GM23248 (cell line): ENCODE measurements around the gene FOXJ2. TPM values are rescaled to one million over a fixed set of nuclear protein-coding genes. Genes with fewer than 3 reads are reported as not detected.
A peak's percentile ranks its signal among the peaks of the same experiment; 100 is the strongest.

Experiments used
- DNase-seq: peaks from one replicate; pipeline ENCODE4 v3.0.0-alpha.2; 2015
- H2AFZ ChIP-seq: fragments of 200-600 bp; sonication (generic); 2 replicates; pipeline ENCODE4 v1.6.1; 2016; ENCODE audit warnings: antibody characterized with exemption
- H3F3A ChIP-seq: fragments of 200-600 bp; sonication (generic); 2 replicates; pipeline ENCODE4 v1.6.1; 2016; ENCODE audit warnings: mild to moderate bottlenecking, antibody characterized with exemption, mixed run types; ENCODE audit not compliant: insufficient read depth
- H3K27ac ChIP-seq: fragments of 200-600 bp; sonication (generic); 2 replicates; pipeline ENCODE4 v1.5.1; 2016; ENCODE audit warnings: mild to moderate bottlenecking
- H3K27me3 ChIP-seq: fragments of 200-600 bp; sonication (generic); replicated peaks from 2 replicates; pipeline ENCODE4 v1.6.1; 2016; ENCODE audit warnings: mild to moderate bottlenecking; ENCODE audit not compliant: insufficient read depth
- H3K36me3 ChIP-seq: fragments of 200-600 bp; sonication (generic); 2 replicates; pipeline ENCODE4 v1.6.1; 2016; ENCODE audit warnings: low read depth, mild to moderate bottlenecking
- H3K4me1 ChIP-seq: fragments of 200-600 bp; sonication (generic); 2 replicates; pipeline ENCODE4 v1.6.1; 2016; ENCODE audit warnings: mild to moderate bottlenecking; ENCODE audit not compliant: insufficient read depth
- H3K4me2 ChIP-seq: fragments of 200-600 bp; sonication (generic); one replicate; pipeline ENCODE4 v1.6.1; 2016; ENCODE audit warnings: mild to moderate bottlenecking; ENCODE audit not compliant: unreplicated experiment
- H3K4me3 ChIP-seq: fragments of 200-600 bp; sonication (generic); 2 replicates; pipeline ENCODE4 v1.5.1; 2016; ENCODE audit warnings: mild to moderate bottlenecking
- H3K79me2 ChIP-seq: fragments of 200-600 bp; sonication (generic); 2 replicates; pipeline ENCODE4 v1.6.1; 2016; ENCODE audit warnings: mild to moderate bottlenecking; ENCODE audit not compliant: insufficient read depth
- H3K9ac ChIP-seq: fragments of 200-600 bp; sonication (generic); 2 replicates; pipeline ENCODE4 v1.6.1; 2016; ENCODE audit warnings: mild to moderate bottlenecking
- H3K9me2 ChIP-seq: fragments of 200-600 bp; sonication (generic); 2 replicates; pipeline ENCODE4 v1.6.1; 2016; ENCODE audit warnings: mixed run types, mild to moderate bottlenecking, moderate library complexity; ENCODE audit not compliant: insufficient read depth
- H3K9me3 ChIP-seq: fragments of 200-600 bp; sonication (generic); one replicate; pipeline ENCODE4 v1.6.1; 2017; ENCODE audit warnings: low read depth
- H4K20me1 ChIP-seq: fragments of 200-600 bp; sonication (generic); 2 replicates; pipeline ENCODE4 v1.6.0; 2016; ENCODE audit not compliant: insufficient read depth
- EZH2 ChIP-seq: fragments of 200-600 bp; sonication (generic); IDR thresholded peaks from 2 replicates; pipeline ENCODE4 v1.6.1; 2018; ENCODE audit warnings: antibody characterized with exemption, mild to moderate bottlenecking; ENCODE audit not compliant: insufficient read depth, poor library complexity, severe bottlenecking
- EZH2phosphoT487 ChIP-seq: fragments of 200-600 bp; sonication (generic); IDR thresholded peaks from 2 replicates; pipeline ENCODE4 v1.6.1; 2018; ENCODE audit warnings: antibody characterized with exemption, moderate library complexity, mild to moderate bottlenecking, low read depth; ENCODE audit not compliant: insufficient read depth
- WGBS, 2 experiments: methylation state at CpG; one replicate each; pipeline ENCODE4 v1.1.6; 2015 to 2017; ENCODE audit warnings: low lambda C conversion rate in 2 of 2, low coverage in 1 of 2; ENCODE audit errors: missing lambda C conversion rate in 2 of 2; 5-methylcytosine and 5-hydroxymethylcytosine counted together
- in situ Hi-C: fragments of 300-500 bp; cut with MboI; formaldehyde crosslinking; loops from 2 replicates; pipeline ENCODE4 v1.15.0; 2020
- polyA plus RNA-seq: library from polyadenylated mRNA; unstranded; fragments of >200 nt; fragmentation: Nextera tagmentation; extraction: Ambion mirVana; gene quantifications from 2 replicates; pipeline ENCODE4 v1.2.1, GENCODE V29; 2016
- total RNA-seq: library from RNA; depleted of rRNA; stranded (reverse); fragments of >200 nt; shearing (Covaris generic); gene quantifications from 2 replicates; pipeline ENCODE4 v1.2.3, GENCODE V29; 2014

The FOXJ2 gene
- total and polyA plus RNA-seq, 2 experiments from 2014 or later, result 11.0 to 11.6 TPM

DNA sequence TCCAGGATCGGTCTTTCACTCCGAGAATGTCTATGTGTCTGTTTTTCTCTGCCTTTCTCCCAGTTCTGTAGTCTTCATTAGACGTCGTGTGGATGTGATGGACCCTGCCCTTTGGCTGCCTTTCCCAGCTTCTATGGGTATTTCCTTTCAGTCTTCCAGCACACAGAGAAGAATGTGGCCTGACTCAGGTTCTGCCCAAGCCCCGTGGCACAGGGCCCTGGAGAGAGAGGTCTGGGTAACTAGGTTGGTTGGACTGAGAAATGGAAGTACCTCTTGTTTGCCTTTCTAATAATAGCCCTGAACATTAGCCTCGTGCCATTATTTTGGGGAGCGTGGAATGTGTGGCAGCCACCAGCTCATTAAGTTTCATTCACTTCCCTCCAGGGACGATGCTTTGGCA lies 3.8 kb downstream of the FOXJ2 start:
- DNase-seq, result peak; percentile 33
- H3K9me2 ChIP-seq, result no peaks in the 10 kb centered on the region
- H2AFZ ChIP-seq, result no peak overlapping the region
- H3K4me1 ChIP-seq, result peaks cover 46% of the 10 kb centered on the region
- in situ Hi-C loops, result no loop called here
- peak overlapping the region; percentile 88 for H3K4me2 ChIP-seq
- no peaks in the 10 kb centered on the region for H3K27me3 ChIP-seq
- peaks cover 6% of the 10 kb centered on the region; the same call in 1 of the 2 replicates for H4K20me1 ChIP-seq
- H3K27ac ChIP-seq, result no peak overlapping the region; the same call in 1 of the 2 replicates
- peaks cover 14% of the 10 kb centered on the region; the same call in 1 of the 2 replicates for H3K36me3 ChIP-seq
- H3K79me2 ChIP-seq, result peaks cover 83% of the 10 kb centered on the region
- H3F3A ChIP-seq, result peaks cover 40% of the 10 kb centered on the region
- no peaks in the 10 kb centered on the region for H3K9me3 ChIP-seq
- H3K4me3 ChIP-seq, result 0 out of 2 replicates have a peak overlapping the region, but pooled peaks have one; percentile 92
- 66% methylated on average over 8 of the region's 8 CpGs for WGBS, 2 experiments
- TF ChIP-seq EZH2phosphoT487, result no peak
- no peak for TF ChIP-seq EZH2
- 0 out of 2 replicates have a peak overlapping the region, but pooled peaks have one; percentile 97 for H3K9ac ChIP-seq

DNA sequence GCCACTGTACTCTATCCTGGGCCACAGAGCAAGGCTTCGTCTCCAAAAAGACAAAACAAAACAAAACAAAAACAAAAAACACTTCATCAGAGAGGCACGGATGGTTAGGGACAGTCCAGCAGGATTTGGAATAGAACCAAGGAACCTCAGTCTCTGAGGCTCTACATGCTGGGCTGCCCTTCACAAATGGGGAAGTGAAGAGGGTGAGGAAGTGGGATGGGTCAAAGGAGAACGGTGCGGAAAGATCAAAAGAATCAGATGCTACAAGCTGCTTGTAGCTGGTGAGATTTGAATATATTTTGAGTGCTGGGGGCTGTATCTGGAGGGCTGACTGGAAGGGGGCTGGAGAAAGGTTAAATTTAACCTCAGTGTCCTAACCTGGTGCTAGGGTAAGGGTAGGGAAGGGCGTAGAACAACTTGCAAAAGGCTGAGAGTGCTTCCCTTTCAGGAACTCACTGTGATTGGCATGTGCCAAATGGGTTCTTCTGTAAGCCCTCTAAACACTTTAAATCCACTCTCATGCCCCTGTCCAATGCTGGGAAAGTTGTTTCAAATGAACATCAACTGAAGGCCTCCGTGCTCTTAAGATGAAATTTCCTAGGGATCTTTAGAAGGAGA lies 4.6 kb downstream of the FOXJ2 start:
- in situ Hi-C loops, result no loop called here
- 50 to 54% methylated on average over 6 of the region's 6 CpGs for WGBS, 2 experiments
- Histone ChIP-seq H2AFZ (no peak overlapping the region), H4K20me1 (peaks cover 6% of the 10 kb centered on the region; the same call in 1 of the 2 replicates), H3F3A (peaks cover 40% of the 10 kb centered on the region), H3K9me3 (no peaks in the 10 kb centered on the region), H3K27me3 (no peaks in the 10 kb centered on the region), H3K9ac (no peak overlapping the region), H3K4me3 (no peak overlapping the region), H3K36me3 (peaks cover 15% of the 10 kb centered on the region; the same call in 1 of the 2 replicates), H3K9me2 (no peaks in the 10 kb centered on the region), H3K79me2 (peaks cover 83% of the 10 kb centered on the region), H3K4me1 (peaks cover 42% of the 10 kb centered on the region), H3K27ac (no peak overlapping the region), H3K4me2 (no peak overlapping the region)
- no peak for DNase-seq
- no peak for TF ChIP-seq EZH2
- no peak for TF ChIP-seq EZH2phosphoT487

DNA sequence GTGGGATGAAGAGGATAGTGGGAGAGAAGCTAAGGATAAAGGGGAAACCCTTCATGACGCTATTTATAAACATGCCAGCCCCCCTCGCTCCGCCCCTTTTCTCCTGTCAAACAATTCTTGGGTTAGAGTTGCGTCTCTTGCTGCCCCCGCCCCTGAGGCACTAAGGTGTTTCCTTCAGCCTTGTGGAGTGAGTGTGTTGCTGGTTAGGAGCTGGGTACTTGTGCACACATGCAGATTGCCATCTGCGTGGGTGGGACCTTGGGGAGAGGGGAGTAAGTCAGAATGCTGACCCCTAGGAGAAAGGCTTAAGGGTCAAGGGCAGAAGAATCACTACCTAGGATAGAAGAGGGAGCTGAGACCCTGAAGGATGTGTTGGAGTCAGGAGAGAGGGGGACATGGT lies 5.4 kb downstream of the FOXJ2 start:
- peak overlapping the region; percentile 58 for H3K27ac ChIP-seq
- peaks cover 42% of the 10 kb centered on the region for H3K4me1 ChIP-seq
- TF ChIP-seq EZH2, result no peak
- no peak for TF ChIP-seq EZH2phosphoT487
- H3K27me3 ChIP-seq, result no peaks in the 10 kb centered on the region
- H3F3A ChIP-seq, result peaks cover 40% of the 10 kb centered on the region
- H3K9ac ChIP-seq, result 0 out of 2 replicates have a peak overlapping the region, but pooled peaks have one; percentile 59
- in situ Hi-C loops, result no loop called here
- H2AFZ ChIP-seq, result no peak overlapping the region
- 49 to 50% methylated on average over 6 of the region's 6 CpGs for WGBS, 2 experiments
- H3K4me2 ChIP-seq, result peak overlapping the region; percentile 87
- no peaks in the 10 kb centered on the region for H3K9me2 ChIP-seq
- H3K36me3 ChIP-seq, result peaks cover 22% of the 10 kb centered on the region; the same call in 1 of the 2 replicates
- no peaks in the 10 kb centered on the region for H3K9me3 ChIP-seq
- no peak overlapping the region for H3K4me3 ChIP-seq
- no peak for DNase-seq
- peaks cover 80% of the 10 kb centered on the region for H3K79me2 ChIP-seq
- H4K20me1 ChIP-seq, result peaks cover 6% of the 10 kb centered on the region; the same call in 1 of the 2 replicates

- H3K79me2 ChIP-seq, result peaks cover 73% of the 10 kb centered on the region
- H3K9ac ChIP-seq, result peak overlapping the region; percentile 59
- peaks cover 37% of the 10 kb centered on the region for H3F3A ChIP-seq
- WGBS, 2 experiments, result 4 to 5% methylated on average over 13 of the region's 13 CpGs
- H3K27me3 ChIP-seq, result no peaks in the 10 kb centered on the region
- peak overlapping the region; percentile 49 for H3K4me3 ChIP-seq
- peaks cover 42% of the 10 kb centered on the region for H3K4me1 ChIP-seq
- no peaks in the 10 kb centered on the region for H3K9me3 ChIP-seq
- H3K36me3 ChIP-seq, result peaks cover 27% of the 10 kb centered on the region
- in situ Hi-C loops, result no loop called here
- DNase-seq, result peak; percentile 88
- TF ChIP-seq EZH2phosphoT487 (no peak), EZH2 (no peak)
- no peaks in the 10 kb centered on the region for H3K9me2 ChIP-seq
- H4K20me1 ChIP-seq, result peaks cover 6% of the 10 kb centered on the region; the same call in 1 of the 2 replicates
- peak overlapping the region; percentile 87 for H3K4me2 ChIP-seq
- peak overlapping the region; percentile 58 for H3K27ac ChIP-seq
- H2AFZ ChIP-seq, result peak overlapping the region; percentile 8; the same call in 1 of the 2 replicates
Measured at GRCh38 chr12:8038659-8039114, 6.2 kb downstream of the FOXJ2 start.
